ENCODE results near the gene DCAF6.
"Not testable (repeated sequence)": the region's sequence is repeated elsewhere in the genome, so short reads cannot be mapped to it uniquely, and the experiment has no call there.

Gene DCAF6

GRCh38 chr1:167924102-167924501, 12.4 kb upstream of the DCAF6 start:
- DNase-seq: no peak

- no peak for DNase-seq
These were observed 11.8 kb upstream of the DCAF6 start for GRCh38 chr1:167924543-167925231.

DNA sequence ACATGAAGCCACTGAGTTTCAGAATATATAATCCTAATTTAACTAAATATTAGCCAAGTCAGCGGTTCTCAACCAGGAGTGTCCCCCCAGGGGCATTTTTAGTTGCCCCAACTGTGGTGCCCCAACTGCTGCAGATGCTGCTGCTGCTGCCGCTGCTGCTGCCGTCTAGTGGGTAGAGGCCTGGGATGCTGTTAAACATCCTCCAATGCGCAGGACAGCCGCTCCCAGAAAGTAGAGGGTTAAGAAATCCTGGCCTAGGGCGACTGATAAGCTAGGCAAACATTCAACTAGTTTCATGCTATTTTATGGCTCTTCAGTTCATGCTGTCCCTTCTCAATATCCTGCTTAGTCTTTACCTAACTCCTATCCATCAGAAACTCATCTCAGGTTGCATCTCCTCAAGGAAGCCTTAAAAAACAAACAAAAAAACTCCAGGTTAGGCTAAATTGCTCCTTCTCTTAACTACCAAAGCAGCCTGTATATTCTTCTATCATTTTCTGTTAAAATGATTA, 9.9 kb upstream of the DCAF6 start:
- no peak for DNase-seq

DNA sequence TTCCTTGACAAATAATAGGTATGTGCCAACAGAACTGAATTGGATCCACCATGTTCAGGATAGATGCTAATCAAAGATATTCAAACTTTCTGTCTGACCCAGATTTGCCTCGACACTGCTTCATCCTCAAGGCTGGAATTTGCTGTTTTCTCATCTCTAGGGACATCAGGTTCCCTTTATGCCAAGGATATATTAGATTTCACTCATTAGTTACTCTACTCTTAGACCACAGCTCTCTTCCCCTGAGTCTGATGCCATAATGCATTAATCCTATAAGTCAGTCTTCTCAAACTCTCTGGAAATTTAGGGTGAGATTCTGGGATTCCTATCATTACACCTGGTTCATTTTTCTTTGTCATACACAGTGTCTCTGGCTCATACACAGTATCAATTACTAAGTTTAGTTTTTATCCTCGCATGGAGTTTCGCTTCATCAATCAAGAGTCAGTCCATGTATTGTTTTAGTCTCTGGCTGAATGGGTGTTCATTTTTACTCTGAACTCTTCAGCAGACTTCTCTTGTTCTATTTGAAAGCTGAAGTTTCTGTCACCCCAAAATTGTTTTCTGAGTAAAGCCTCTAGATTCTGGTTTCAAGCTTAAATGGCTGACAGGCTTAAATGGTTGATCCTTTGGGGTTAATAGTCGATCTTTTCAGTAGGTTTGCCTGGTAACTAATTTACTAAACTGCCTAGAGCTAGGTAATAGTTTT, 9.3 kb upstream of the DCAF6 start:
- DNase-seq: no peak

- DNase-seq: no peak
These were observed 8.0 kb upstream of the DCAF6 start for GRCh38 chr1:167928457-167928852.

GRCh38 chr1:167928919-167929318, 7.6 kb upstream of the DCAF6 start:
- not testable (repeated sequence) for DNase-seq

- no peak for DNase-seq
These were observed 6.8 kb upstream of the DCAF6 start for GRCh38 chr1:167929725-167930124.

DNA sequence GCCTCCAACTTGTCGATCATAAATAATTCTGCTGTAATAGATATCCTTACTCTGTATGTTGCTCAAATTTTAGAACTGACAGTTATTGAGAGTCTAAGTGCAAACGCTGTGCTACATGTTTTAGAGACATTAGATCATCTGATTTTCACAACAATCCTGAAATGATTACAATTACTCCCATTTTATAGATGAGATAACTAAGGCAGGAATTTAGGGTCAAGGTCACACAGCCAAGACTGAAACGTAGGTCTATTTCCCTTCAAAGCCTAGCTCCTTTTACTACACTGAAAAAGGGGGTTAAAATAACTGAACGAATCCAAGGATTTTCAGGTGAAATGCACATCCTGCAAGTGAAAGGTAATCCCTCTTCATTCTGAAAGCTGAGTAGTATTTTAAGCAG, 2.7 kb upstream of the DCAF6 start:
- no peak for DNase-seq

- DNase-seq: peak; percentile 6
These were observed 1.9 kb upstream of the DCAF6 start for GRCh38 chr1:167934426-167935215.

GRCh38 chr1:167935216-167936067, 1.0 kb upstream of the DCAF6 start:
- DNase-seq: no peak

- DNase-seq: peak; percentile 63
These were observed 636 bp downstream of the DCAF6 start, which contains the start of gene MPC2 for GRCh38 chr1:167936930-167937708. Gene MPC2, minus strand, starts transcription at chr1:167937072. Its CDS starts 1,231 bp downstream, at chr1:167935841.

GRCh38 chr1:167937709-167938010, 1.2 kb downstream of the DCAF6 start:
- DNase-seq: no peak

DNA sequence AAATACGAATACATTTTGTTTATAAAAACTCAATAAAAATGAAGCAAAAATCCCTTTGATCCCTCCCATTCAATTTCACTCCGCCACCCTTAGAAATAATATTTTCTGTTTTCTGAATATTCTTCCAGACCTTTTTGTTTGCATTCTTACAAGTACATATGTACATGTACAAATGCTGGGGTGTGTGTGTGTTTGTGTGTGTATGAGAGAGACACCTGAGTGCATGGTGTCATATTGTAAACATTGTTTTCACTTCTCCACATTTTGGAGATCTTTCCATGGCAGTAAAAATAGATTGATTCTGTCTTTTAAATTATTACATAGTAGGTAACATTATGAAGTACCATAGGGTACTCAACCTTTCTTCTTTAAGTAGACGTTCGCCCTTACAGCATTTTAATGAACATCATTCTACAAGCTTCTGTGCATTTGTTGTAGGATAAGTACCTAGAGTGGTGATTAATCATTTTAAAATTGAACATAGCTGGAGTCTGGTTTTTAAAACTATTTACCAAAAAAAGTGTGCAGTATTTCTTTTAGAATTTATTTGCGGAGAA, 1.7 kb downstream of the DCAF6 start:
- no peak for DNase-seq

DNA sequence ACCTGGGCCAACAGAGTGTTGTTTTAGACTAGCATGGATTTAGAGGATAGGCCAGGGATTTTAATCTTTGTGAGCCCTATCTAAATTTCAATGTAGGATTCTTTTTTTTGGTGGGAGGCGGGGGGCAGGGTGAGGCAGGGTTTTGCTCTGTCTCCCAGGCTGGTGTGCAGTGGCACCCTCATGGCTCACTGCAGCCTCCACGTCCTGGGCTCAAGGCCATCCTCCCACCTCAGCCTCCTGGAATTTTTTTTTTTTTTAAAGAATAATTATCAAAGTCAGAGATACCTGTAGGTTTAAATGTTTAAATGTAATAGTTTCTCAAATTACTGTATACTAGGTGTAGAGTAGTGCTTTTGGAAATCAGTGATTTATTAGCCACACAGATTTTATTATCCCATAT, 3.8 kb downstream of the DCAF6 start:
- no peak for DNase-seq

GRCh38 chr1:167943541-167943940, 7.1 kb downstream of the DCAF6 start:
- no peak for DNase-seq

DNA sequence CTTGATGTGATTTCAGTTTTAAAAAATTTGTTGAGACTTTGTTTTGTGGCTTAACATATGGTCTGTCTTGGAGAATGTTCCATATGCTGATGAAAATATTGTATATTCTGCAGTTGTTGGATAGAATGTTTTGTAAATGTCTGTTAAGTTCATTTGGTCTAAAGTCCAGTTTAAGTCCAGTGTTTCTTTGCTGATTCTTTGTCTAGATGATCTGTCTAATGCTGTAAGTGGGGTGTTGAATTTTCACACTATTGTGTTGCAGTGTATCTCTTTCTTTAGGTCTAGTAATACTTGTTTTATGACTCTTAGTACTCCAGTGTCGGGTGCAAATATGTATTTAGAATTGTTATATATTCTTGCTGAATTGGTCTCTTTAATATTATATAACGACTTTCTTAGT, 11.2 kb downstream of the DCAF6 start:
- no peak for DNase-seq

DNA sequence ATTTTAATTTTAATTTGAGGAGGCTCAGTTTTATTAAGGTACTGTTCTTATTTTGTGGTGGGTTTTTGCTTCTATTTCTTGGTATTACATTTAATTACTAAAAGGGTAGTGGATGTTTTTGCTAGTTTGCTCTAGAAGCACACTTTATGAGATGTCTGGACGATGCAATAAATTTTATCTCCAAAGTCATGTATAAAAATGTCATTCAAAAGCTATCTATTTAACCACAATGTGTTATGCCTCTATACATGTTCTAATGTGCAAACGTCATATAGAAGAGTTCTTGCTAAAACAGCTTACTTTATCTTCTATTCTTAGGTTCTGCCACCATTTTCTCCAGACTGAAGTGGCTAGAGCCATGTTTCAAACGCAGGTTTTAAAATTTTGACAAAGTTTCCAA, 13.3 kb downstream of the DCAF6 start:
- no peak for DNase-seq

GRCh38 chr1:167950569-167950968, 14.1 kb downstream of the DCAF6 start:
- DNase-seq: no peak

- DNase-seq: no peak
These were observed 19.4 kb downstream of the DCAF6 start for GRCh38 chr1:167955915-167956314.

- no peak for DNase-seq
These were observed 21.2 kb downstream of the DCAF6 start for GRCh38 chr1:167957710-167958109.

DNA sequence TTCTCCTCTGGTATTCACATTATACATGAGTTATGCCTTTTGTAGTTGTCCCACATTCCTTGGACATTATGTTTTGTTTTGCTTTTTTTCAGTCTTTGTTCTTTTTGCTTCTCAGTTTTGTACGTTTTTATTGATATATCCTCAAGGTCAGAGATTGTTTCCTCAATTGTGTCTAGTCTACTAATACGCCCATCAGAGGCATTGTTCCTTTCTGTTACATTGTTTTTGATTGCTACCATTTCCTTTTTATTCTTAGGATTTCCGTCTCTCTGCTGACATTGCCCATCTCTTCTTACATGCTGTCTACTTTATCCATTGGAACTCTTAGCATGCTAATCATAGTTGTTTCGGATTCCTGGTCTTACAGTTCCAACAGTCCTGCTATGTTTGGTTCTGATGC, 28.2 kb downstream of the DCAF6 start:
- no peak for DNase-seq

- DNase-seq: no peak
These were observed 29.6 kb downstream of the DCAF6 start for GRCh38 chr1:167966050-167966449.
